Fibroblast of lung (primary cell): ENCODE results near the gene SAMD11. TPM values are rescaled to one million over a fixed set of nuclear protein-coding genes. Genes with fewer than 3 reads are reported as not detected.

Experiments
- DNase-seq, 2 donors: peaks; one replicate each; pipeline versions ENCODE4 v3.0.0 to v3.0.0-alpha.2; 2010; ENCODE audit warnings: low read depth in 2 of 2
- H2AFZ ChIP-seq: 2 replicates; pipeline ENCODE4 v1.5.1; 2012; ENCODE audit warnings: low read length, control low read depth, inconsistent platforms
- H3K27ac ChIP-seq: 2 replicates; pipeline ENCODE4 v1.5.1; 2011; ENCODE audit warnings: low read length, control low read depth; ENCODE audit not compliant: insufficient read depth
- H3K27me3 ChIP-seq: 2 replicates; pipeline ENCODE4 v1.5.1; 2011; ENCODE audit warnings: mild to moderate bottlenecking, low read length; ENCODE audit not compliant: control insufficient read depth, insufficient read depth
- H3K36me3 ChIP-seq: 2 replicates; pipeline ENCODE4 v1.5.1; 2011; ENCODE audit warnings: low read length; ENCODE audit not compliant: control insufficient read depth, insufficient read depth
- H3K4me1 ChIP-seq: 2 replicates; pipeline ENCODE4 v1.5.1; 2011; ENCODE audit warnings: low read length; ENCODE audit not compliant: control insufficient read depth, insufficient read depth; ENCODE audit errors: extremely low read depth
- H3K4me2 ChIP-seq: 2 replicates; pipeline ENCODE4 v1.5.1; 2011; ENCODE audit warnings: low read length, control low read depth; ENCODE audit not compliant: insufficient read depth; ENCODE audit errors: extremely low read depth
- H3K4me3 ChIP-seq, 4 experiments: fragments of 200-600 bp in 1 of 4; sonication (generic) in 1 of 4; replicated peaks in 1 of 4; 2 replicates each; pipeline ENCODE4 v1.5.1; 2011 to 2016; ENCODE audit warnings: low read length in 4 of 4, low read depth in 3 of 4, mild to moderate bottlenecking in 3 of 4, control low read depth in 2 of 4, inconsistent platforms in 1 of 4, mixed read lengths in 1 of 4; ENCODE audit not compliant: insufficient read depth in 1 of 4; ENCODE audit errors: control extremely low read depth in 1 of 4
- H3K79me2 ChIP-seq: 2 replicates; pipeline ENCODE4 v1.5.1; 2012; ENCODE audit warnings: mild to moderate bottlenecking, low read length, inconsistent platforms; ENCODE audit not compliant: control insufficient read depth, insufficient read depth
- H3K9ac ChIP-seq: 2 replicates; pipeline ENCODE4 v1.5.1; 2011; ENCODE audit warnings: mild to moderate bottlenecking, low read length, control low read depth; ENCODE audit not compliant: insufficient read depth
- H3K9me3 ChIP-seq: 2 replicates; pipeline ENCODE4 v1.5.1; 2012; ENCODE audit warnings: low read depth, low read length; ENCODE audit not compliant: control insufficient read depth, insufficient read depth
- H4K20me1 ChIP-seq: 2 replicates; pipeline ENCODE4 v1.5.1; 2011; ENCODE audit warnings: low read length; ENCODE audit not compliant: control insufficient read depth, insufficient read depth; ENCODE audit errors: extremely low read depth
- EZH2 ChIP-seq: IDR thresholded peaks from 2 replicates; pipeline ENCODE4 v1.5.1; 2012; ENCODE audit warnings: low read length, control low read depth, mild to moderate bottlenecking; ENCODE audit errors: missing control alignments
- polyA plus RNA-seq, 2 donors: library from polyadenylated mRNA; depleted of rRNA in 1 of 2; stranded (reverse) in 1 of 2; unstranded in 1 of 2; fragments of >200 nt; gene quantifications; 2 replicates each; pipeline ENCODE4 v1.2.1, GENCODE V29; 2011 to 2012; ENCODE audit warnings: missing spikeins in 1 of 2
- total RNA-seq: library from RNA; depleted of rRNA; stranded (reverse); fragments of >200 nt; gene quantifications from 2 replicates; pipeline ENCODE4 v1.2.1, GENCODE V29; 2014
- TF ChIP-seq, protein P1 (sequence below), 2 donors: IDR thresholded peaks in 1 of 2; conservative IDR thresholded peaks in 1 of 2; 1 replicate in 1 of 2; 2 replicates in 1 of 2; pipeline ENCODE4 v1.5.1; 2011 to 2012; ENCODE audit warnings: low read length in 2 of 2, control low read depth in 1 of 2, inconsistent platforms in 1 of 2, low read depth in 1 of 2, mild to moderate bottlenecking in 1 of 2

The SAMD11 gene
- total and polyA plus RNA-seq, 2 donors (not counting 1 experiment from before 2014, with no cell fraction given) = 0.40 to 3.8 TPM

- H3K27ac ChIP-seq = peak within 1 kb of the TSS; percentile 14
- peaks cover 13% of the 10 kb centered on the region for H3K36me3 ChIP-seq
- peak; percentile 58 to 62 for DNase-seq
- peaks cover 7% of the 10 kb centered on the region for H3K4me1 ChIP-seq
- H3K9me3 ChIP-seq = no peaks in the 10 kb centered on the region
- peak within 1 kb of the TSS; percentile 53 for H3K9ac ChIP-seq
- peak within 1 kb of the TSS; percentile 33 to 67 (median 46) for H3K4me3 ChIP-seq
- no peak for TF ChIP-seq EZH2
- TF ChIP-seq, protein P1, sequence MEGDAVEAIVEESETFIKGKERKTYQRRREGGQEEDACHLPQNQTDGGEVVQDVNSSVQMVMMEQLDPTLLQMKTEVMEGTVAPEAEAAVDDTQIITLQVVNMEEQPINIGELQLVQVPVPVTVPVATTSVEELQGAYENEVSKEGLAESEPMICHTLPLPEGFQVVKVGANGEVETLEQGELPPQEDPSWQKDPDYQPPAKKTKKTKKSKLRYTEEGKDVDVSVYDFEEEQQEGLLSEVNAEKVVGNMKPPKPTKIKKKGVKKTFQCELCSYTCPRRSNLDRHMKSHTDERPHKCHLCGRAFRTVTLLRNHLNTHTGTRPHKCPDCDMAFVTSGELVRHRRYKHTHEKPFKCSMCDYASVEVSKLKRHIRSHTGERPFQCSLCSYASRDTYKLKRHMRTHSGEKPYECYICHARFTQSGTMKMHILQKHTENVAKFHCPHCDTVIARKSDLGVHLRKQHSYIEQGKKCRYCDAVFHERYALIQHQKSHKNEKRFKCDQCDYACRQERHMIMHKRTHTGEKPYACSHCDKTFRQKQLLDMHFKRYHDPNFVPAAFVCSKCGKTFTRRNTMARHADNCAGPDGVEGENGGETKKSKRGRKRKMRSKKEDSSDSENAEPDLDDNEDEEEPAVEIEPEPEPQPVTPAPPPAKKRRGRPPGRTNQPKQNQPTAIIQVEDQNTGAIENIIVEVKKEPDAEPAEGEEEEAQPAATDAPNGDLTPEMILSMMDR (conservative IDR thresholded peaks at IDR 0.05 in 1 of 2, IDR thresholded peaks at IDR 0.05 in 1 of 2; ENCODE audit: low read depth in 1 of 2, low read length in 2 of 2) = no peak
- peak within 1 kb of the TSS; percentile 80 for H3K4me2 ChIP-seq
- no peaks in the 10 kb centered on the region for H3K27me3 ChIP-seq
- H4K20me1 ChIP-seq = no peaks in the 10 kb centered on the region
- H3K79me2 ChIP-seq = peaks cover 21% of the 10 kb centered on the region
- peak within 1 kb of the TSS; percentile 7 for H2AFZ ChIP-seq
Observed at GRCh38 chr1:960363-961131, 36.8 kb downstream of the SAMD11 start, which contains the start of gene KLHL17. Gene KLHL17, plus strand, starts transcription at chr1:960584. Its CDS starts 110 bp downstream, at chr1:960694.

- H3K36me3 ChIP-seq = peaks cover 13% of the 10 kb centered on the region
- DNase-seq = no peak
- H3K27me3 ChIP-seq = no peaks in the 10 kb centered on the region
- H3K4me3 ChIP-seq = peak overlapping the region in 3 of 4 experiments; percentile 38 to 67 (median 55)
- H3K4me1 ChIP-seq = peaks cover 12% of the 10 kb centered on the region
- TF ChIP-seq, protein P1 (conservative IDR thresholded peaks at IDR 0.05 in 1 of 2, IDR thresholded peaks at IDR 0.05 in 1 of 2; ENCODE audit: low read depth in 1 of 2, low read length in 2 of 2) = no peak
- TF ChIP-seq EZH2 = no peak
- no peaks in the 10 kb centered on the region for H3K9me3 ChIP-seq
- no peak overlapping the region for H3K27ac ChIP-seq
- no peaks in the 10 kb centered on the region for H4K20me1 ChIP-seq
- H3K79me2 ChIP-seq = peaks cover 21% of the 10 kb centered on the region
- H2AFZ ChIP-seq = no peak overlapping the region
- peak overlapping the region; percentile 80 for H3K4me2 ChIP-seq
- peak overlapping the region; percentile 53 for H3K9ac ChIP-seq
Observed at GRCh38 chr1:961132-961669, 37.5 kb downstream of the SAMD11 start.
